Measurements from ENCODE around the gene ISLR.

The ISLR gene, protein sequence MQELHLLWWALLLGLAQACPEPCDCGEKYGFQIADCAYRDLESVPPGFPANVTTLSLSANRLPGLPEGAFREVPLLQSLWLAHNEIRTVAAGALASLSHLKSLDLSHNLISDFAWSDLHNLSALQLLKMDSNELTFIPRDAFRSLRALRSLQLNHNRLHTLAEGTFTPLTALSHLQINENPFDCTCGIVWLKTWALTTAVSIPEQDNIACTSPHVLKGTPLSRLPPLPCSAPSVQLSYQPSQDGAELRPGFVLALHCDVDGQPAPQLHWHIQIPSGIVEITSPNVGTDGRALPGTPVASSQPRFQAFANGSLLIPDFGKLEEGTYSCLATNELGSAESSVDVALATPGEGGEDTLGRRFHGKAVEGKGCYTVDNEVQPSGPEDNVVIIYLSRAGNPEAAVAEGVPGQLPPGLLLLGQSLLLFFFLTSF

DNA sequence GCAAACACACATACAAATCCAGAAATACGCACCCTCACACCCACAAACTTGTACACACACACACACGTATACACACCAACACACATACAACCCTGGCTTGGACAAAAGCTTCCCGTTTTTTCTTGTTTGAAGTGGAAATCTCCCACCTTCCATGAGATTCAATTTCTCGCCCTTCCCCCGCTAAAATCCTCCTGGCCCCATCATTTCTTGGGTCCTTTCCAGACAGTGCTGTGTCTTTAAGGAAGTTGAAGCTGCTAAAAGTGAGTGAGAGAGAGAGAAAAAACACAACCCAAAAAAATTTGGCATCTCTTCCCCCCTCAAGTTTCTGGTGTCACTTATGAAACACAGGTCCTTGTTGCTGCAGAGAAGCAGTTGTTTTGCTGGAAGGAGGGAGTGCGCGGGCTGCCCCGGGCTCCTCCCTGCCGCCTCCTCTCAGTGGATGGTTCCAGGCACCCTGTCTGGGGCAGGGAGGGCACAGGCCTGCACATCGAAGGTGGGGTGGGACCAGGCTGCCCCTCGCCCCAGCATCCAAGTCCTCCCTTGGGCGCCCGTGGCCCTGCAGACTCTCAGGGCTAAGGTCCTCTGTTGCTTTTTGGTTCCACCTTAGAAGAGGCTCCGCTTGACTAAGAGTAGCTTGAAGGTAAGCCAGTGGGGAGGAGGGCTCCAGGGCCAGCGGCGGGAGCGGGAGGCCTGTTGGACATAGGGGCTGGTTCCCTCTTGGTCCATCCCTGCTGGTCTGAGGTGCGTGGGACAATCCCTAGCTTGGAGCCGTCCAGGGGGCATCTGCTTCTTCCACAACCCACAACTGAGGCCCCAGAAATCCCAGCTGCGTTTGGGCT lies at the start of gene ISLR:
Gene ISLR, plus strand, starts transcription at position 331 of the 839 bp plus-strand sequence. CDS start 1,149 bp downstream, outside the sequence.
- FAIRE-seq = no peak

DNA sequence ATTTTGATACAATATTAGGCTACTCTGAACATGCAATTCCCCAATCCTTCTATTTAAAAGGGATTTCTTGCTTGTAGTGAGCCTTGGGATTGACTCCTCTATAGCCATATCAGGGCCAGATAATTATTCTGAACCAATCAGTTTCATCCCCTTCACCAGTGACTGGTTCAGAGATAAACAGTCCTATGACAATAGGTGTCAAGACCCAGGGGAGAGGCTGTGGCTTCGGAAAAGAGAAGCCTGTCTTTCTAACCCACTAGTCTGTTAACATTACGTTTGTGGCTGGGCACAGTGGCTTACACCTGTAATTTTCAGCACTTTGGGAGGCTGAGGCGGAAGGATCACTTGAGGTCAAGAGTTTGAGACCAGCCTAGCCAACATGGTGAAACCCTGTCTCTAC lies 49.3 kb upstream of the ISLR start:
- no peak for FAIRE-seq

DNA sequence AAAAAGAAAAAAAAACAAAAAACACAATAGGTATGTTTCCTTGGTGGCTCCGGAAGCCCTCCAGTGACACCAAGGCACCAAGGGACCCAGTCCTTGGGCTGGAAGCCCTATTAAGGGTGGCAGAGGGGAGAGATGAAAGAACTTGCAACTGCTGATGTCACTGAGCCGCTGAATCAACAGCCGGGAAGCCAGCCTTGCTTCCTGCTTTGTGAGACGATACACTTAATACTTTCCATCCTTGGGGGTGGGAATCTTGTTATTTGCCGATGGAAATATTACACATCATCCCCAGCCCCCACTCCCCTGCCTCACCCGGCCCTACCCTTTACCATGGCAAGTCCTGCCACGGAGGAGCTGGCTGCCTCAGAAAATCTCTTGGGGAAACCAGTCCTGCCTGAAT lies 48.8 kb upstream of the ISLR start:
- FAIRE-seq = no peak

DNA sequence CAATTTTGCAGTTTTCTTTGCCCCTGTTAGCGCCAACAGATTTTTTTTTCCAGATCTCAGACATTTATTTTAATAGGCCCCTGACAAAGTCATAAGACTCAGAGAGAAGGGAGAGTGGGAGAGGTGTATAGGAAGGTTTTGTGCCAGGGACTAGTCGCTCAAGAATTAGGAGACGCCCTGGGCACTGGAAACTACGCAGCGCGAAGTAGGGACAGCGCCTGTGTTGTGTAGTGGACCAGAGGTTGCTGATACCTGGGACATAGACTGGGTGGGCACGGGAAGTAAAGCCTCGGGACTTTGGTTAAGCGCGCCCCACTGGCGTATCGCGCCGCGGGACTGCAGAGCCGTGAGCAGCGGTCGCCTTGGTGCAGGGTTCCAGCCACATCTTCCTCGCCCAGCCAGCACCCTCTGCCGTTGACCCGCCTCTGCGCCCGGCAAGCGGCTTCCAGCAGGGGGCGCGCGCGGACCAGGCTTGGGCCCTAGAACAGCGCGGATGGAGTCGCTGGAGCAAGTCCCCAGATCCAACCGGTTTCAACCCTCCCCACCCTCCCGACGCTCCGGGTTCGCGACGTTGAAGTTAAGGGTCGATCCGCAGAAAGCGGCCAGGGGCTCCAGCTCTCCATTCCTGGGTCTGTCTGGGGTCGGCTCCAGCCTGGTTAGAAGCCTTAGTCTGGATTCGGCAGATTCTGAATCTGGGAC lies 46.1 kb upstream of the ISLR start:
- no peak for FAIRE-seq

DNA sequence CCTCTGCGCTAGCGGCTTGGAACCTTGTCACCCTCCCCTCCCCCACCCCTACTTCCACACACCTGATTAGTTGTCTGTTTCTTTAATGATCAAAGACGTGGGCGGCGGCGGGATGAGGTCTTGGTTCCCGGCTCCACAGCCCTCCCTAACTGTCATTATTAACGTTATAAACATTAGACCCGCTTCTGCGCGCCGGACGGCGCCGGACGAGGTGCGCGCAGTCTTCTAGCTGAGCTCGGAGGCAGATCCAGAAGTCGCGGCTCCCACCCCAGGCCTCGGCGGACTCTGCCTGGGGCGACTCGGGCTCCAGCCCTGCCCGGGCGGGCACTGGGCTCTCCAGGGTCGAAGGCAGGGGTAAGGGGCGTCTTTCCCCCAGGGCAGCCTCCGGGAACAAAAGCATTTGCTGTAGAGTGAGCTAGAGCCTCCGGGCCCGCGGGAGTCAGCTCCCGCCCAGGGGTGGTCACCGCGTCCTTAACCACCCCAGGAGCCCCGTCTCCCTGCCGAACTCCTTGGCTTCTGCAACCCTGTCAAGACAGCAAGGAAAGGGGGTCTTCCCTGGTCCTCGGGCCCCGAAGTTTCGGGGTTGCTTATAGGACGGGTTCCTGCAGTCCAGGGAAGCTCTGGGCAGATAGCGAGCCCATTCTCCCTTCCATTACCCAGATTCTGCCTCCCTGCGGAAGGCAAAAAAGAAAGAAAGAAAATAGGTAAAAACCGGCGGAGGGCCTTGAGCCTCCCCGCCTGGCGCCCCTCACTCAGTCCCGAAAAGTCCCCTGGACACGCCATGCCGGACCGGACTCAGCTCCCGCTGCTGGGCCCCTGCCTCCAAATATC lies 45.3 kb upstream of the ISLR start:
- no peak for FAIRE-seq

DNA sequence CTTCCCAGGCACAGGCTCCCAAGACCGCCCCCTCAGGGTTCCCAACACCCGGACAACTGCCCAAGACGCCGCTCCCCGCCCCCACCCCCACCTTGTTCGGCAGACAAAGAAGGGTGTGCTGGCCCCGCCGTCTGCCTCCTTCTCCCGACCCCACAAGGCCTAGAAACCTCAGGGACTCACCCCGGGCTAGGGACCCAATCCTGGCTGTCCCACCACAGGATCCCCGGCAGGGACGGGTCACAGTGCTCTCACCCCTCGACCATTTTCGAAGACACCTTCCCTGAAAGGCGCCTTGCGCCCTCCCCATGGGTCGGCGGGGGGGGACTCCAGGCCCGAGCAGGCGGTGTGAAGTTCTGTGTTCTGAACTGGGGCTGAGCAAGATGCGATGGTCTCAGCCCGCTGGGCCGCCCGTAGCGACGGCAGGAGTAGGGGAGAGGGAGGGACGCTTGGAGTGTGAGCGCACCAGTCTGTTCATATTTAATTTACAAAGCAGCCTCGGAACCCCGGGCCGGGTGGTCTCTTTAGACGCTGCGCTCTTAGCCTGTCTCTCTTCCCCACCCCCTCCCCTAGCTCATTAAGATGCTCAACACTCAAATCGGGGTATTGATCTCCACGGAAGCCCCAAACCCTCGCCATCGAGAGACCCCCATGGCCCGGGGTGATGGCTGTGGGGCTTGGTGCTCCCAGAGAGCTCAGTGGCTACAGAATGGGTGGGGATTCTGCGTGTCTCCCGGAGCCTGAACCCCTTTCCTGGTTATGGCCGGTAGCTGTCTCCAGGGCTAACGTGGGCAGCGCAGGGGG lies 44.5 kb upstream of the ISLR start:
- no peak for FAIRE-seq

DNA sequence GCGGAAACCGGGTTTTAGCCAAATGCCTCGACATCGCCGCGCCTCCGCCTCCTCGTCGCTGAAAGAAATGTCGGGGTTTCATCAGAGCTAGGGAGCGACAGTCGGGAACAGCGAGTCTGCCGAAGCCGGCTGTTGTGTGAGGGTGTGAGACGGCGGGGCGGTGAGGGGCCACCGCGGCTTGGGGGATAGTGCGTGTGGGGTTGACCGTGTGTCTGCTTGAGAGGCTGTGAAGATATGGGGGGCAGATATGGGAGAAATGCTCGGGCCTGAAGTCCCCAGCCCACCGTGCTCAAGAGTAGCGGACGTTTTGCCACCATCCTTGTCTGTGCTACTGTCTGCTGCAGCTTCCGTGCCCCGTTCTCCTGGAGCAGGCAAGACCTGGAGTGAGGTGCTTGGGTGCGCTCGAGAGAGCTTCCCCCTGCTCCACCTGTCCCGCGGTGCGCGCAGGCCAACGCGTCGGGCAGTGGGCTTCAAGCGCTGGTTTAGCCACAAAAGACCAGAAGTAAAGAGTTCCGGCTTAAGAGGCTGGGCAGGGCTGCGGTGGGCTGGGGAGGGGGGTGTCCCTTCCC lies 43.8 kb upstream of the ISLR start:
- FAIRE-seq = no peak

DNA sequence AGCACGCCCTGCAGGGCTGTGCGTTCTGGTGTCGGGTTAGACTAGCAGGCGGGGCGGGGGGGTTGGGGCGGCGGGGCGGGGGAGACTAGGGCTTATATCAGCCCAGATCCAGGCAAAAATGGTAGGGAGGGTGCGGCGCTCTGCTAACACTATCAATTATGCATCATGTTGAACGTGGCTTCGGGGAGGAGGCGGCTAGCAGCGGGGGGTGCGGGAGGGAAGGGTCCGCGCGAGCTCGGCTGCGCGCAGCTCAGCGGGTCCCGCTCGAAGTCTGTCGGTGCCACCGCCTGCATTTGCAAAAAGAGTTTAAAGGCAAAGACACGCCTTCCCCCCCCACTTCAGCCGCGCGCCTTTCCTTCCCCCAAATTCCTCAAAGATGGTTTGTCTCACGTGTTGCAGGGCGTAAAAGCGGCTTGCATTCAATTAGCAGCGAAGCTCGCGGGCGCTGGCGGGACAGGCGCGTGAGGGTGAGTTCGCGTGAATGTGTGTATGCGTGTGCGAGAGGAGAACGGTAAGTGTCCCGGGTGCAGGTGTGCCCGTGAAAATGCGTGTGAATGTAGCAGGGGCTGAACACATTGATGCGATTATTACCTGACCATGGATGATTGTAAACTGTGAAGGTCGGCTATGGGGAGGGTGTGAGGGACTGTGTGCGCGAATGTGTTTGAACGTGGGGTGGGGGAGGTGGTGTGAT lies 43.2 kb upstream of the ISLR start, which contains the start of gene ISLR2:
Gene ISLR2, plus strand, starts transcription at position 432 of the 694 bp plus-strand sequence. CDS start 2,169 bp downstream, outside the sequence.
- no peak for FAIRE-seq

DNA sequence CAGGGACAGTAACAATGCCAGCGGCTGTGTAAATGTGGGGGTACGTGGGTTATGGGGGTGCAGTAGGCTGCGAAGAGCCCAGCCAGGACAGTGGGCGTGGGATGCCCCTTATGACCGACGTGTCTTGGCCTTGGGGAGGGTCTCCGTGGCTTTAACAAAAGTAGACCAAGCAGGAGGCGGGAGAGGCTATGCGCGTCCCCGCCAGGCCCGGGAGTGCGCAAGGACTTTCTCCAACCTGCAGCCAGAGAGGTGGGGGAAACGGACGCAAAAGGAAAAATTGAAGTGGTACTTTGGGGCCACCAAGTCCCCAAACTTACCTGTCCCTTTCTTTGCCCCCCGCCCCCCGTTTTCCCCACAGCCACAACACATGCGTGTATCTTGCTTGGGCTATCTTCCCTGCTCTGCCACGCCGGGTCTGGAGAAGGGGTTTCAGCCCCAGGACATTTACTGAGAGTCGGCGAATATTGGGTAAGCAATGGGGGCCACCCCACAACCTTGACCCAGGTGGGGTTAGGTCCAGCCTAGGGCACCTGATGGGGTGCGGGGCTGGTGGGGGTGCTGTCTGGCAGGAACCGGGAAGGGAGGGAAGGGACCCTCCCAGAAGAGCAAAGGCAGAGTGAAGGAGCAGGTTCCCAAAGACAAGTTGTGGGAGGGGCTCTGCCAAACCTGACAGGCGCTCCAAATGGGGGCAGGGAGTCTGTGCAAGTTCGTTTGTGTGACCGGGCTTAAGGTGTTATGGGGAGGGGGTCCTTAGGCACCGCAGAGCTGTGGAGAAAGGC lies 42.5 kb upstream of the ISLR start:
- no peak for FAIRE-seq

DNA sequence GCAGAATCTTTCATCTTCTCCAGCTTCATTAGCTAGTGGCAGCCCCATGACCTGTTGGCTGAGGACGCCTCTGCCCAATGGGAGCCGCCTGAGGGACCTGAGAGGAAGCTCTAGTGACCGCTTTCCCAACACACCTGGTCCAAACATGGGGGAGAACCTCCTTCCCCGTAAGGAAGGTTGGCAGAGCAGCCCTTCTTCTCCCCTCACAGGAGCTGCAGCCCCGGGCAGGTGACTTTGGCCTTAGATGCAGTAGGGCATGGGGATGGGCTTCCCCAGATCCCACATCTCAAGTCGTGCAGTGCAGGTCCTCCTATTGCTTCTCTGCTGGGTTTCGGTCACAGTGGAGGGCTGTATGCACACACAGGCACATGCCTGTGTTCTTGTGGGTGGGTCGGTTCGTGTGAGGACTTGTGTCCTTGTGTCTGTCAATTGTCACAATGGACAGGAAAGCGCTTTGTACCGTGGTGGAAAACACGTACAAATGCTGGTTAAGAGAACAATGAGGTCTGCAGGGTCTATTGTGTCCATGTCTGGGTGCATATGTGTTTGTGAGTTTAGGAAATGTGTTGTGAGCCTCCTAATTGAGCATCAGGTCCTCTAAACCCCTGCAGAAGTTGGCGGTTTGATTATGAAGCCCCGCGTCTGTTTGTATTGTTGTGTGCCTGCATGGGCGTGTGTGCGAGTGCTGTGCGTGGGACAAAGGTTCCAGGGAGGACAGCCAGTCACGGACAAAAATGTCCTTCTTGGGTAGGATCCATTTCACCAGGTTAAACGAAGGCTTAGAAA lies 41.7 kb upstream of the ISLR start:
- no peak for FAIRE-seq

DNA sequence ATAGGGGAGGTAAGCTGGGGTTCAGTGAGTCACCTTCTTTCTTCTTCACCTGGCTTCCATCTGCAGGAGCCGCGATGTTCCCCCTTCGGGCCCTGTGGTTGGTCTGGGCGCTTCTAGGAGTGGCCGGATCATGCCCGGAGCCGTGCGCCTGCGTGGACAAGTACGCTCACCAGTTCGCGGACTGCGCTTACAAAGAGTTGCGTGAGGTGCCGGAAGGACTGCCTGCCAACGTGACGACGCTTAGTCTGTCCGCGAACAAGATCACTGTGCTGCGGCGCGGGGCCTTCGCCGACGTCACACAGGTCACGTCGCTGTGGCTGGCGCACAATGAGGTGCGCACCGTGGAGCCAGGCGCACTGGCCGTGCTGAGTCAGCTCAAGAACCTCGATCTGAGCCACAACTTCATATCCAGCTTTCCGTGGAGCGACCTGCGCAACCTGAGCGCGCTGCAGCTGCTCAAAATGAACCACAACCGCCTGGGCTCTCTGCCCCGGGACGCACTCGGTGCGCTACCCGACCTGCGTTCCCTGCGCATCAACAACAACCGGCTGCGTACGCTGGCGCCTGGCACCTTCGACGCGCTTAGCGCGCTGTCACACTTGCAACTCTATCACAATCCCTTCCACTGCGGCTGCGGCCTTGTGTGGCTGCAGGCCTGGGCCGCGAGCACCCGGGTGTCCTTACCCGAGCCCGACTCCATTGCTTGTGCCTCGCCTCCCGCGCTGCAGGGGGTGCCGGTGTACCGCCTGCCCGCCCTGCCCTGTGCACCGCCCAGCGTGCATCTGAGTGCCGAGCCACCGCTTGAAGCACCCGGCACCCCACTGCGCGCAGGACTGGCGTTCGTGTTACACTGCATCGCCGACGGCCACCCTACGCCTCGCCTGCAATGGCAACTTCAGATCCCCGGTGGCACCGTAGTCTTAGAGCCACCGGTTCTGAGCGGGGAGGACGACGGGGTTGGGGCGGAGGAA lies 40.5 kb upstream of the ISLR start:
- FAIRE-seq = no peak

DNA sequence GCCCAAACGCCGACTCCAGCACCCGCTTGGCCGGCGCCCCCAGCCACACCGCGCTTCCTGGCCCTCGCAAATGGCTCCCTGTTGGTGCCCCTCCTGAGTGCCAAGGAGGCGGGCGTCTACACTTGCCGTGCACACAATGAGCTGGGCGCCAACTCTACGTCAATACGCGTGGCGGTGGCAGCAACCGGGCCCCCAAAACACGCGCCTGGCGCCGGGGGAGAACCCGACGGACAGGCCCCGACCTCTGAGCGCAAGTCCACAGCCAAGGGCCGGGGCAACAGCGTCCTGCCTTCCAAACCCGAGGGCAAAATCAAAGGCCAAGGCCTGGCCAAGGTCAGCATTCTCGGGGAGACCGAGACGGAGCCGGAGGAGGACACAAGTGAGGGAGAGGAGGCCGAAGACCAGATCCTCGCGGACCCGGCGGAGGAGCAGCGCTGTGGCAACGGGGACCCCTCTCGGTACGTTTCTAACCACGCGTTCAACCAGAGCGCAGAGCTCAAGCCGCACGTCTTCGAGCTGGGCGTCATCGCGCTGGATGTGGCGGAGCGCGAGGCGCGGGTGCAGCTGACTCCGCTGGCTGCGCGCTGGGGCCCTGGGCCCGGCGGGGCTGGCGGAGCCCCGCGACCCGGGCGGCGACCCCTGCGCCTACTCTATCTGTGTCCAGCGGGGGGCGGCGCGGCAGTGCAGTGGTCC lies 39.7 kb upstream of the ISLR start:
- no peak for FAIRE-seq

DNA sequence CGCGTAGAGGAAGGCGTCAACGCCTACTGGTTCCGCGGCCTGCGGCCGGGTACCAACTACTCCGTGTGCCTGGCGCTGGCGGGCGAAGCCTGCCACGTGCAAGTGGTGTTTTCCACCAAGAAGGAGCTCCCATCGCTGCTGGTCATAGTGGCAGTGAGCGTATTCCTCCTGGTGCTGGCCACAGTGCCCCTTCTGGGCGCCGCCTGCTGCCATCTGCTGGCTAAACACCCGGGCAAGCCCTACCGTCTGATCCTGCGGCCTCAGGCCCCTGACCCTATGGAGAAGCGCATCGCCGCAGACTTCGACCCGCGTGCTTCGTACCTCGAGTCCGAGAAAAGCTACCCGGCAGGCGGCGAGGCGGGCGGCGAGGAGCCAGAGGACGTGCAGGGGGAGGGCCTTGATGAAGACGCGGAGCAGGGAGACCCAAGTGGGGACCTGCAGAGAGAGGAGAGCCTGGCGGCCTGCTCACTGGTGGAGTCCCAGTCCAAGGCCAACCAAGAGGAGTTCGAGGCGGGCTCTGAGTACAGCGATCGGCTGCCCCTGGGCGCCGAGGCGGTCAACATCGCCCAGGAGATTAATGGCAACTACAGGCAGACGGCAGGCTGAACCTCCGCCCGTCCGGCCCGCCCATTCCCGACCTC lies 39.0 kb upstream of the ISLR start:
- no peak for FAIRE-seq

DNA sequence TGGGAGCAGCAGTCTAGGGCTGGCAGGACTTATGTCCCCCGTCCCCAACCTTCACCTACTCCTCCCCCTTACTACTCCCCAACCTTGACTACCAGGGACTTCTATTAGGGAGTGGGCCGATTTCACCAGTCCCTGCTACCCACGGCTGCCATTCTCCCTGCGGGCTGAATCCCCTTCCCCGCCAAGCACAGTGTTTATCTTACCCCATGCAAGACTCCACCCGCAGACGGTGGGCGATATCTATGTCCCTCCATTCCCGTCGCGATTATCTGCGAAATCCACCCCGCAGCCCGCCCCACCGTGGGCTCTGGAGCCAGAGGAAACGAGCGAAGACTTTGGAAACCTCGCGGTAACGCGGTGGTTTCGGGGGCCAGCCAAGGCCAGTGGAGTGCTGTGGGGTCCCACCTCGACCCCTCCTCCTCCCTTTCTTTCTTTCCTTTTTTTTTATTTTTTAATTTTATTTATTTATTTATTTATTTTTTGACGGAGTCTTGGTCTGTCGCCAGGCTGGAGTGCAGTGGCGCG lies 38.4 kb upstream of the ISLR start:
- FAIRE-seq = no peak

DNA sequence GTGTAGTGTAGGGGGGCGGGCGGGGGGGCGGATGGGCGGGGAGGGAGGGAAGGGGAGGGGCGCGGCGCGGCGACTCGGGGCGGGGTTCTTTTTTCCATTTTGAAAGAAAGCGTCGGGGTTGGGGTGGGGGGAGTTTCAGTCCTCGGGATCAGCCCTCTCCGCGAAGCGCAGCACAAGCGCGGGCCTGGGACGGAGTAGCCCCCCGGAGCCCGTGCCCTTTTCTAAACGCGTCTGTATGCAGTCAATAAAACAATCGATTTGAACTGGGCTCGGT lies 37.0 kb upstream of the ISLR start:
- FAIRE-seq = no peak

DNA sequence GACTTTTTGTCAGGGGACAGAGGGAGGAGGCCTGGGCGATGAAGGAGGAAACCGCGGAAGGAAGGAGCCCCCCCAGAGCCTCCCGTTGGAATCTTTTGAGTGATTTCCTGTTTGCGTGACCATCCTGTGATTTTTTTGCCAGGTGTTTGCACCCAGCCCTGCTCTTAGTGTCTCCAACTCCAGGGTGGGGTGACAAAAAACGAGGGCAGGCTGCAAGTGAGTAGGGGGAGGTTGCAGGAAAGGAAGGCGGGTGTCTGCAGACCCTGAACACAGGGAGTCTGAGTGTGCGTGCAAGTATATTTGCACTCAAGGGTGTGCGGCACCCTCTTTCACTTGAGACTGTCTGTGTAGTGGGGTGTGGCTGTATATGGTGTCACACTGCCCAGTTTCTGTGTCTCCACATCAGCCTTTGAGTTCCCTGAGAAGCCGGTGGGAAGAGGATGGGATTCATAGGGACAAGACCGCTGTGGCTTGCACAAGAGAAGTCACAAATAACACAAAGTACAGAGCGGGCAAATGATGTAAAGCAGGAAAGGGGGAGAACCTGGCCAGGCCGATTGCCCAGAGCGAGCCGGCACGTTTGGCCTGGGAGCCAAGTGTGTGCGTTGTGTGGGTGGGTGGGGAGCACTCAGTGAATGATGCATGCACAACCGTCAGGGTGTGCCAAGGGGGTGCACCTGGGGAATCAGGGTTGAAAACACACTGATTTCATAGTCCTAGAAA lies 36.5 kb upstream of the ISLR start:
- FAIRE-seq = no peak

Data from colon (tissue), 2 donors.